GM23338 (cell line): ENCODE data around the gene SUSD4. TPM values are rescaled to one million over a fixed set of nuclear protein-coding genes. Genes with fewer than 3 reads are reported as not detected.

Experiments used
- ATAC-seq: fragments of 200-7000 bp; cut with Tn5 transposase; 3 replicates; pipeline ENCODE4 v1.9.1; 2020
- DNase-seq: peaks from one replicate; pipeline ENCODE4 v3.0.0-alpha.2; 2015; ENCODE audit warnings: low spot score
- H2AFZ ChIP-seq: fragments of 200-600 bp; sonication (generic); 2 replicates; pipeline ENCODE4 v1.8.0; 2016; ENCODE audit warnings: antibody characterized with exemption, mild to moderate bottlenecking, moderate library complexity
- H3F3A ChIP-seq: fragments of 200-600 bp; sonication (generic); replicated peaks from 2 replicates; pipeline ENCODE4 v1.8.0; 2017; ENCODE audit warnings: antibody characterized with exemption, mixed run types, low read depth
- H3K27ac ChIP-seq: fragments of 200-600 bp; sonication (generic); 2 replicates; pipeline ENCODE4 v1.6.1; 2016; ENCODE audit warnings: low read depth
- H3K27me3 ChIP-seq: fragments of 200-600 bp; sonication (generic); 2 replicates; pipeline ENCODE4 v1.8.0; 2016; ENCODE audit warnings: mild to moderate bottlenecking, mixed run types, moderate library complexity; ENCODE audit not compliant: insufficient read depth
- H3K36me3 ChIP-seq: fragments of 200-600 bp; sonication (generic); 2 replicates; pipeline ENCODE4 v1.8.0; 2016; ENCODE audit warnings: mild to moderate bottlenecking; ENCODE audit not compliant: insufficient read depth
- H3K4me1 ChIP-seq: fragments of 200-600 bp; sonication (generic); 2 replicates; pipeline ENCODE4 v1.8.0; 2016; ENCODE audit warnings: mild to moderate bottlenecking, moderate library complexity; ENCODE audit not compliant: insufficient read depth
- H3K4me2 ChIP-seq: fragments of 200-600 bp; sonication (generic); 2 replicates; pipeline ENCODE4 v1.7.1; 2017; ENCODE audit warnings: mixed run types
- H3K4me3 ChIP-seq: fragments of 200-600 bp; sonication (generic); 2 replicates; pipeline ENCODE4 v1.6.1; 2016; ENCODE audit warnings: mixed run types
- H3K79me2 ChIP-seq: fragments of 200-600 bp; sonication (generic); replicated peaks from 2 replicates; pipeline ENCODE4 v1.8.0; 2017; ENCODE audit warnings: mild to moderate bottlenecking; ENCODE audit not compliant: insufficient read depth
- H3K9me2 ChIP-seq: fragments of 200-600 bp; sonication (generic); 2 replicates; pipeline ENCODE4 v1.8.0; 2017; ENCODE audit not compliant: insufficient read depth
- H4K20me1 ChIP-seq: fragments of 200-600 bp; sonication (generic); replicated peaks from 2 replicates; pipeline ENCODE4 v1.8.0; 2017; ENCODE audit warnings: mild to moderate bottlenecking; ENCODE audit not compliant: insufficient read depth
- H3K27ac Mint-ChIP-seq: 2 replicates; pipeline ENCODE4 v1.8.0; 2020; ENCODE audit warnings: inconsistent platforms, mild to moderate bottlenecking, moderate library complexity, mixed read lengths
- H3K27me3 Mint-ChIP-seq: 3 replicates; pipeline ENCODE4 v1.8.0; 2022; ENCODE audit warnings: low read depth, mild to moderate bottlenecking, moderate library complexity, mixed read lengths, inconsistent platforms; ENCODE audit not compliant: insufficient read depth, poor library complexity
- H3K36me3 Mint-ChIP-seq: 3 replicates; pipeline ENCODE4 v1.8.0; 2021; ENCODE audit warnings: low read depth, mild to moderate bottlenecking, inconsistent platforms, moderate library complexity, mixed read lengths
- H3K4me1 Mint-ChIP-seq: 3 replicates; pipeline ENCODE4 v1.8.0; 2020; ENCODE audit warnings: mild to moderate bottlenecking, inconsistent platforms, mixed read lengths
- H3K4me3 Mint-ChIP-seq: 3 replicates; pipeline ENCODE4 v1.8.0; 2021; ENCODE audit warnings: moderate library complexity, mild to moderate bottlenecking, inconsistent platforms, mixed read lengths
- H3K9me3 Mint-ChIP-seq: 3 replicates; pipeline ENCODE4 v1.8.0; 2020; ENCODE audit warnings: moderate library complexity, mild to moderate bottlenecking, inconsistent platforms, mixed read lengths
- CREB1 ChIP-seq: fragments of 250-450 bp; sonication (Bioruptor Pico); IDR thresholded peaks from 2 replicates; pipeline ENCODE4 v1.5.0; 2020; ENCODE audit warnings: low read depth, mild to moderate bottlenecking, moderate library complexity
- CTCF ChIP-seq, 2 experiments: fragments of 200-600 bp in 1 of 2; sonication (generic) in 1 of 2; conservative IDR thresholded peaks; 2 replicates each; pipeline versions ENCODE4 v1.5.1 to v1.6.1; 2016 to 2017; ENCODE audit warnings: antibody characterized with exemption in 2 of 2, low read depth in 2 of 2, mild to moderate bottlenecking in 2 of 2, moderate library complexity in 1 of 2
- EZH2phosphoT487 ChIP-seq: fragments of 200-600 bp; sonication (generic); IDR thresholded peaks from one replicate; pipeline ENCODE4 v1.8.1; 2018; ENCODE audit warnings: antibody characterized with exemption; ENCODE audit not compliant: unreplicated experiment
- JUNB ChIP-seq: IDR thresholded peaks from one replicate; pipeline ENCODE4 v1.6.1; 2016; ENCODE audit warnings: antibody characterized with exemption; ENCODE audit not compliant: unreplicated experiment
- NANOG ChIP-seq: IDR thresholded peaks from 2 replicates; pipeline ENCODE4 v1.6.1; 2016; ENCODE audit warnings: antibody characterized with exemption, borderline replicate concordance
- POLR2AphosphoS5 ChIP-seq: IDR thresholded peaks from 2 replicates; pipeline ENCODE4 v1.6.1; 2016; ENCODE audit warnings: antibody characterized with exemption, low read depth
- REST ChIP-seq: IDR thresholded peaks from one replicate; pipeline ENCODE4 v1.6.1; 2018; ENCODE audit warnings: antibody characterized with exemption; ENCODE audit not compliant: unreplicated experiment
- STAT1 ChIP-seq: IDR thresholded peaks from one replicate; pipeline ENCODE4 v1.6.1; 2016; ENCODE audit warnings: antibody characterized with exemption; ENCODE audit not compliant: unreplicated experiment
- ZNF114 ChIP-seq: fragments of 250-450 bp; sonication (Bioruptor Pico); IDR thresholded peaks from 2 replicates; pipeline ENCODE4 v1.5.0; 2020; ENCODE audit warnings: mild to moderate bottlenecking, moderate library complexity
- ZNF331 ChIP-seq: fragments of 250-450 bp; sonication (Bioruptor Pico); IDR thresholded peaks from 2 replicates; pipeline ENCODE4 v1.5.0; 2020; ENCODE audit warnings: low read depth, mild to moderate bottlenecking, moderate library complexity
- polyA plus RNA-seq: library from polyadenylated mRNA; unstranded; fragments of >200 nt; fragmentation: Nextera tagmentation; extraction: Ambion mirVana; gene quantifications from 2 replicates; pipeline ENCODE4 v1.2.1, GENCODE V29; 2016
- total RNA-seq: library from RNA; depleted of rRNA; stranded (reverse); fragments of >200 nt; shearing (Covaris generic); gene quantifications from 2 replicates; pipeline ENCODE4 v1.2.3, GENCODE V29; 2014
- TF ChIP-seq, protein P1 (sequence below): fragments of 250-450 bp; sonication (Bioruptor Pico); IDR thresholded peaks from 2 replicates; pipeline ENCODE4 v1.5.0; 2020; ENCODE audit warnings: mild to moderate bottlenecking, moderate library complexity

The SUSD4 gene
- total and polyA plus RNA-seq, 2 experiments from 2014 or later: 2.3 to 3.6 TPM

- TF ChIP-seq, protein P1, sequence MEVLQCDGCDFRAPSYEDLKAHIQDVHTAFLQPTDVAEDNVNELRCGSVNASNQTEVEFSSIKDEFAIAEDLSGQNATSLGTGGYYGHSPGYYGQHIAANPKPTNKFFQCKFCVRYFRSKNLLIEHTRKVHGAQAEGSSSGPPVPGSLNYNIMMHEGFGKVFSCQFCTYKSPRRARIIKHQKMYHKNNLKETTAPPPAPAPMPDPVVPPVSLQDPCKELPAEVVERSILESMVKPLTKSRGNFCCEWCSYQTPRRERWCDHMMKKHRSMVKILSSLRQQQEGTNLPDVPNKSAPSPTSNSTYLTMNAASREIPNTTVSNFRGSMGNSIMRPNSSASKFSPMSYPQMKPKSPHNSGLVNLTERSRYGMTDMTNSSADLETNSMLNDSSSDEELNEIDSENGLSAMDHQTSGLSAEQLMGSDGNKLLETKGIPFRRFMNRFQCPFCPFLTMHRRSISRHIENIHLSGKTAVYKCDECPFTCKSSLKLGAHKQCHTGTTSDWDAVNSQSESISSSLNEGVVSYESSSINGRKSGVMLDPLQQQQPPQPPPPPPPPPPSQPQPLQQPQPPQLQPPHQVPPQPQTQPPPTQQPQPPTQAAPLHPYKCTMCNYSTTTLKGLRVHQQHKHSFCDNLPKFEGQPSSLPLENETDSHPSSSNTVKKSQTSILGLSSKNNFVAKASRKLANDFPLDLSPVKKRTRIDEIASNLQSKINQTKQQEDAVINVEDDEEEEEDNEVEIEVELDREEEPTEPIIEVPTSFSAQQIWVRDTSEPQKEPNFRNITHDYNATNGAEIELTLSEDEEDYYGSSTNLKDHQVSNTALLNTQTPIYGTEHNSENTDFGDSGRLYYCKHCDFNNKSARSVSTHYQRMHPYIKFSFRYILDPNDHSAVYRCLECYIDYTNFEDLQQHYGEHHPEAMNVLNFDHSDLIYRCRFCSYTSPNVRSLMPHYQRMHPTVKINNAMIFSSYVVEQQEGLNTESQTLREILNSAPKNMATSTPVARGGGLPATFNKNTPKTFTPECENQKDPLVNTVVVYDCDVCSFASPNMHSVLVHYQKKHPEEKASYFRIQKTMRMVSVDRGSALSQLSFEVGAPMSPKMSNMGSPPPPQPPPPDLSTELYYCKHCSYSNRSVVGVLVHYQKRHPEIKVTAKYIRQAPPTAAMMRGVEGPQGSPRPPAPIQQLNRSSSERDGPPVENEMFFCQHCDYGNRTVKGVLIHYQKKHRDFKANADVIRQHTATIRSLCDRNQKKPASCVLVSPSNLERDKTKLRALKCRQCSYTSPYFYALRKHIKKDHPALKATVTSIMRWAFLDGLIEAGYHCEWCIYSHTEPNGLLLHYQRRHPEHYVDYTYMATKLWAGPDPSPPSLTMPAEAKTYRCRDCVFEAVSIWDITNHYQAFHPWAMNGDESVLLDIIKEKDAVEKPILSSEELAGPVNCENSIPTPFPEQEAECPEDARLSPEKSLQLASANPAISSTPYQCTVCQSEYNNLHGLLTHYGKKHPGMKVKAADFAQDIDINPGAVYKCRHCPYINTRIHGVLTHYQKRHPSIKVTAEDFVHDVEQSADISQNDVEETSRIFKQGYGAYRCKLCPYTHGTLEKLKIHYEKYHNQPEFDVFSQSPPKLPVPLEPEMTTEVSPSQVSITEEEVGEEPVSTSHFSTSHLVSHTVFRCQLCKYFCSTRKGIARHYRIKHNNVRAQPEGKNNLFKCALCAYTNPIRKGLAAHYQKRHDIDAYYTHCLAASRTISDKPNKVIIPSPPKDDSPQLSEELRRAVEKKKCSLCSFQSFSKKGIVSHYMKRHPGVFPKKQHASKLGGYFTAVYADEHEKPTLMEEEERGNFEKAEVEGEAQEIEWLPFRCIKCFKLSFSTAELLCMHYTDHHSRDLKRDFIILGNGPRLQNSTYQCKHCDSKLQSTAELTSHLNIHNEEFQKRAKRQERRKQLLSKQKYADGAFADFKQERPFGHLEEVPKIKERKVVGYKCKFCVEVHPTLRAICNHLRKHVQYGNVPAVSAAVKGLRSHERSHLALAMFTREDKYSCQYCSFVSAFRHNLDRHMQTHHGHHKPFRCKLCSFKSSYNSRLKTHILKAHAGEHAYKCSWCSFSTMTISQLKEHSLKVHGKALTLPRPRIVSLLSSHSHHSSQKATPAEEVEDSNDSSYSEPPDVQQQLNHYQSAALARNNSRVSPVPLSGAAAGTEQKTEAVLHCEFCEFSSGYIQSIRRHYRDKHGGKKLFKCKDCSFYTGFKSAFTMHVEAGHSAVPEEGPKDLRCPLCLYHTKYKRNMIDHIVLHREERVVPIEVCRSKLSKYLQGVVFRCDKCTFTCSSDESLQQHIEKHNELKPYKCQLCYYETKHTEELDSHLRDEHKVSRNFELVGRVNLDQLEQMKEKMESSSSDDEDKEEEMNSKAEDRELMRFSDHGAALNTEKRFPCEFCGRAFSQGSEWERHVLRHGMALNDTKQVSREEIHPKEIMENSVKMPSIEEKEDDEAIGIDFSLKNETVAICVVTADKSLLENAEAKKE (CRISPR knock-in tag): no peak
- TF ChIP-seq STAT1 (no peak), ZNF331 (CRISPR knock-in tag) (no peak), EZH2phosphoT487 (no peak), CREB1 (CRISPR knock-in tag) (no peak), CTCF (conservative IDR thresholded peaks at IDR 0.05; ENCODE audit: low read depth in 2 of 2) (no peak)
These were observed 103.3 kb downstream of the SUSD4 start (continued) for GRCh38 chr1:223260712-223261111.

GRCh38 chr1:223259462-223259861, 104.5 kb downstream of the SUSD4 start:
- H3K4me3 Mint-ChIP-seq: no peak overlapping the region
- no peak overlapping the region for H3K27ac Mint-ChIP-seq
- Histone ChIP-seq H3K36me3 (no peaks in the 10 kb centered on the region), H3K27ac (no peak overlapping the region), H3K4me3 (no peak overlapping the region), H3K4me1 (no peaks in the 10 kb centered on the region), H3F3A (no peaks in the 10 kb centered on the region), H2AFZ (no peak overlapping the region), H3K27me3 (no peaks in the 10 kb centered on the region), H3K79me2 (no peaks in the 10 kb centered on the region), H3K9me2 (no peaks in the 10 kb centered on the region), H3K4me2 (no peak overlapping the region), H4K20me1 (no peaks in the 10 kb centered on the region)
- no peaks in the 10 kb centered on the region for H3K9me3 Mint-ChIP-seq
- DNase-seq: no peak
- H3K27me3 Mint-ChIP-seq: peaks cover 1% of the 10 kb centered on the region
- ATAC-seq: no peak
- H3K4me1 Mint-ChIP-seq: peaks cover 9% of the 10 kb centered on the region; the same call in 2 of the 3 replicates
- no peaks in the 10 kb centered on the region for H3K36me3 Mint-ChIP-seq
- TF ChIP-seq JUNB (no peak), POLR2AphosphoS5 (no peak), REST (no peak), NANOG (no peak), EZH2phosphoT487 (no peak), ZNF114 (CRISPR knock-in tag) (no peak), ZNF331 (CRISPR knock-in tag) (no peak), STAT1 (no peak)
